ENCODE results near the gene UTP20.
A peak's percentile ranks its signal among the peaks of the same experiment; 100 is the strongest.
"Not testable (repeated sequence)": the region's sequence is repeated elsewhere in the genome, so short reads cannot be mapped to it uniquely, and the experiment has no call there.

The UTP20 gene

GRCh38 chr12:101327546-101327945, 47.6 kb downstream of the UTP20 start:
- DNase-seq, result no peak

- DNase-seq, result no peak
Measured at GRCh38 chr12:101328917-101329316, 49.0 kb downstream of the UTP20 start.

GRCh38 chr12:101330631-101331030, 50.7 kb downstream of the UTP20 start:
- DNase-seq, result no peak

- no peak for DNase-seq
Measured at GRCh38 chr12:101336437-101336836, 56.5 kb downstream of the UTP20 start.

- DNase-seq, result no peak
Measured at GRCh38 chr12:101338087-101338486, 58.2 kb downstream of the UTP20 start.

GRCh38 chr12:101343893-101344292, 64.0 kb downstream of the UTP20 start:
- no peak for DNase-seq

- no peak for DNase-seq
Measured at GRCh38 chr12:101351682-101352081, 71.8 kb downstream of the UTP20 start.

GRCh38 chr12:101356794-101357193, 76.9 kb downstream of the UTP20 start:
- DNase-seq, result no peak

- DNase-seq, result no peak
Measured at GRCh38 chr12:101361455-101361854, 81.5 kb downstream of the UTP20 start.

- no peak for DNase-seq
Measured at GRCh38 chr12:101368016-101368415, 88.1 kb downstream of the UTP20 start.

GRCh38 chr12:101372431-101372830, 92.5 kb downstream of the UTP20 start:
- no peak for DNase-seq

- no peak for DNase-seq
Measured at GRCh38 chr12:101375573-101375972, 95.7 kb downstream of the UTP20 start.

GRCh38 chr12:101379149-101379548, 99.2 kb downstream of the UTP20 start:
- no peak for DNase-seq

- not testable (repeated sequence) for DNase-seq
Measured at GRCh38 chr12:101391181-101391580, 111.3 kb downstream of the UTP20 start.

GRCh38 chr12:101407049-101407435, 127.1 kb downstream of the UTP20 start:
- peak; percentile 43 to 47 for DNase-seq

GRCh38 chr12:101407436-101408345, 127.8 kb downstream of the UTP20 start, which contains the start of gene ARL1:
TSS of gene ARL1 (minus strand) at chr12:101407772. CDS start at chr12:101407645, 127 bp downstream.
- DNase-seq, result peak; percentile 79 to 91

- not testable (repeated sequence) for DNase-seq
Measured at GRCh38 chr12:101410169-101410568, 130.3 kb downstream of the UTP20 start.

- DNase-seq, result peak; percentile 44 to 66
Measured at GRCh38 chr12:101414533-101415119, 134.7 kb downstream of the UTP20 start.

- DNase-seq, result no peak
Measured at GRCh38 chr12:101415228-101415627, 135.3 kb downstream of the UTP20 start.

- not testable (repeated sequence) for DNase-seq
Measured at GRCh38 chr12:101422066-101422465, 142.2 kb downstream of the UTP20 start.

- DNase-seq, result no peak
Measured at GRCh38 chr12:101424620-101425019, 144.7 kb downstream of the UTP20 start.

- DNase-seq, result no peak
Measured at GRCh38 chr12:101430456-101430855, 150.6 kb downstream of the UTP20 start.

- DNase-seq, result no peak
Measured at GRCh38 chr12:101436136-101436535, 156.2 kb downstream of the UTP20 start.
